Panc1 (cell line): ENCODE measurements around the gene EPHB2.

Experiments used
- REST ChIP-seq, 2 experiments: IDR thresholded peaks; 2 replicates each; pipeline ENCODE4 v1.6.1; 2011 to 2012; ENCODE audit warnings: low read depth in 2 of 2, control low read depth in 1 of 2, low read length in 1 of 2, mild to moderate bottlenecking in 1 of 2, moderate library complexity in 1 of 2; ENCODE audit not compliant: insufficient read depth in 1 of 2
- SIN3A ChIP-seq: IDR thresholded peaks from 2 replicates; pipeline ENCODE4 v1.6.1; 2012; ENCODE audit warnings: low read depth, mild to moderate bottlenecking, low read length, moderate library complexity, borderline replicate concordance; ENCODE audit not compliant: insufficient read depth

- TF ChIP-seq REST (IDR thresholded peaks at IDR 0.05; ENCODE audit: insufficient read depth in 1 of 2, low read depth in 2 of 2, low read length in 1 of 2) (no peak), SIN3A (no peak)
Measured at GRCh38 chr1:22830757-22831340, 120.2 kb downstream of the EPHB2 start.
